Measurements from ENCODE around the gene LIMS1. TPM values are rescaled to one million over a fixed set of nuclear protein-coding genes. Genes with fewer than 3 reads are reported as not detected.

LIMS1 gene
- total RNA-seq, 4 donors from 2014 or later = 55.5 to 87.2 (median 68.7) TPM

GRCh38 chr2:108623616-108624015 lies 89.3 kb downstream of the LIMS1 start:
- Histone ChIP-seq H3K9me3 (no peaks in the 10 kb centered on the region), H3K27ac (no peak overlapping the region), H3K4me3 (no peak overlapping the region), H3K36me3 (no peaks in the 10 kb centered on the region), H3K4me1 (peaks cover 32% of the 10 kb centered on the region), H3K27me3 (no peaks in the 10 kb centered on the region)
- 53% methylated on average over 6 of the region's 6 CpGs for WGBS
- DNase-seq (ENCODE audit: low spot score in 2 of 2) = no peak
- TF ChIP-seq EP300 (IDR thresholded peaks at IDR 0.05) (no peak), CTCF (IDR thresholded peaks at IDR 0.05) (no peak), POLR2AphosphoS5 (IDR thresholded peaks at IDR 0.05) (no peak), POLR2A (IDR thresholded peaks at IDR 0.05) (no peak)

- Histone ChIP-seq H3K4me3 (no peak overlapping the region), H3K4me1 (peaks cover 17% of the 10 kb centered on the region), H3K27ac (no peak overlapping the region), H3K9me3 (no peaks in the 10 kb centered on the region), H3K36me3 (no peaks in the 10 kb centered on the region), H3K27me3 (no peaks in the 10 kb centered on the region)
- no peak for DNase-seq (ENCODE audit: low spot score in 2 of 2)
- 91% methylated on average over 5 of the region's 5 CpGs for WGBS
- TF ChIP-seq POLR2A (IDR thresholded peaks at IDR 0.05) = no peak
- no peak for TF ChIP-seq CTCF (IDR thresholded peaks at IDR 0.05)
- no peak for TF ChIP-seq EP300 (IDR thresholded peaks at IDR 0.05)
- no peak for TF ChIP-seq POLR2AphosphoS5 (IDR thresholded peaks at IDR 0.05)
Observed at GRCh38 chr2:108625186-108625827, 91.0 kb downstream of the LIMS1 start.

- Histone ChIP-seq H3K9me3 (no peaks in the 10 kb centered on the region), H3K36me3 (no peaks in the 10 kb centered on the region), H3K27me3 (no peaks in the 10 kb centered on the region), H3K4me1 (peaks cover 11% of the 10 kb centered on the region), H3K4me3 (no peak overlapping the region), H3K27ac (no peak overlapping the region)
- TF ChIP-seq EP300 (IDR thresholded peaks at IDR 0.05) (no peak), POLR2AphosphoS5 (IDR thresholded peaks at IDR 0.05) (no peak), POLR2A (IDR thresholded peaks at IDR 0.05) (no peak), CTCF (IDR thresholded peaks at IDR 0.05) (no peak)
- WGBS = 61% methylated on average over 2 of the region's 2 CpGs
- no peak for DNase-seq (ENCODE audit: low spot score in 2 of 2)
Observed at GRCh38 chr2:108625828-108626195, 91.5 kb downstream of the LIMS1 start.

GRCh38 chr2:108626995-108627394 lies 92.7 kb downstream of the LIMS1 start:
- Histone ChIP-seq H3K4me1 (no peaks in the 10 kb centered on the region), H3K36me3 (no peaks in the 10 kb centered on the region), H3K9me3 (no peaks in the 10 kb centered on the region), H3K27ac (no peak overlapping the region), H3K27me3 (no peaks in the 10 kb centered on the region), H3K4me3 (no peak overlapping the region)
- DNase-seq (ENCODE audit: low spot score in 2 of 2) = no peak
- WGBS = 88% methylated on average over 2 of the region's 2 CpGs
- no peak for TF ChIP-seq POLR2AphosphoS5 (IDR thresholded peaks at IDR 0.05)
- no peak for TF ChIP-seq POLR2A (IDR thresholded peaks at IDR 0.05)

- WGBS = 92% methylated on average over 4 of the region's 4 CpGs
- H3K27ac ChIP-seq = no peak overlapping the region
- no peak for DNase-seq (ENCODE audit: low spot score in 2 of 2)
- H3K4me1 ChIP-seq = peaks cover 9% of the 10 kb centered on the region
- no peaks in the 10 kb centered on the region for H3K36me3 ChIP-seq
- H3K9me3 ChIP-seq = no peaks in the 10 kb centered on the region
- no peaks in the 10 kb centered on the region for H3K27me3 ChIP-seq
- H3K4me3 ChIP-seq = no peak overlapping the region
- TF ChIP-seq POLR2AphosphoS5 (IDR thresholded peaks at IDR 0.05) (no peak), CTCF (IDR thresholded peaks at IDR 0.05) (no peak), POLR2A (IDR thresholded peaks at IDR 0.05) (no peak), EP300 (IDR thresholded peaks at IDR 0.05) (no peak)
Observed at GRCh38 chr2:108627911-108628567, 93.8 kb downstream of the LIMS1 start.
